NCI-H510A treated with DMSO at 0.1 percent for 48 hours (cell line): Measurements from ENCODE around the gene MAGI1.
"Not testable (repeated sequence)": the region's sequence is repeated elsewhere in the genome, so short reads cannot be mapped to it uniquely, and the experiment has no call there.

ENCODE experiments used
- DNase-seq: peaks from one replicate; lab custom pipeline; 2025; lab: John Stamatoyannopoulos, UW

Gene MAGI1

DNA sequence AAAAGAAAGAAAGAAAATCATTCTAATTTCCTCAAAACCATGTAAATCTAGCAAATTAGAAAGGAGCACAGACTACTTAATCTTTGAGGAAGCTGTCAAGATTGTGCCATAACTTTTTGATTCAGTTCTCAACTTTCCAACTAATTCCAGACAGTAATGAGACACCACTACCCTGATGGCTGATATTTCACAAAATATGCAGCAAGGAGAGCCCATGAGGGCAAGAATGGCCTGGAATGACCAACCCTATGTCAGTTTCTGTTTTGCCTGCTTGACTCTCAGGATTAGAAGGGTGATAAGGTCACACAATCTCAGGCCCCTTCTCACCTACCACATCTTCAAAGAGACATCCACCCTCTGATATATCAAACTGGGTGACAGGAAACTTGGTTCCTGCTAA is 134.7 kb downstream of the MAGI1 start:
- DNase-seq = no peak

DNA sequence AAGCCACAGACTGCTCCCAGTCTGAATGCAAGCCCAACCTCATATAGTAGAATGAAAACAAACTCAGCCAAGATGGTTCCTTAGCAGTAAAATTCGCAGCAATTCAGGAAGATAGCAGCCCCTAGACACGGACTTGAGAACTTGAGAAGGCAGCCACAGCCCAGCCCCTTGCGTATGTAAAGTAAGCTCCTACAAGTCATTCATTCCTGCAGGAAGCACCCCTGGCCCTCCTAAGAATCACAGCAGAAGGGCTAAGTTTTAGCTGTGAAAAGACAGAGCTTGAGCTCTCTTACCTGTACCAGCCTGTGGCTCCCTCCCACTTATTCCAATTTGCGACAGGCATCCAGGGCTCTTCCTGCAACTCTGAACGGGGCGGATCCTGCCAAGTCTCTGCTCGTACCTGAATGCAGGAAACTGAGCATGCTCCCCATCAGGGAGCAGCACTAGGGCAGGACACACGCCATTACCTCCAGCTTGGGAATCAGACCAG is 136.4 kb downstream of the MAGI1 start:
- DNase-seq = peak; percentile 66

DNA sequence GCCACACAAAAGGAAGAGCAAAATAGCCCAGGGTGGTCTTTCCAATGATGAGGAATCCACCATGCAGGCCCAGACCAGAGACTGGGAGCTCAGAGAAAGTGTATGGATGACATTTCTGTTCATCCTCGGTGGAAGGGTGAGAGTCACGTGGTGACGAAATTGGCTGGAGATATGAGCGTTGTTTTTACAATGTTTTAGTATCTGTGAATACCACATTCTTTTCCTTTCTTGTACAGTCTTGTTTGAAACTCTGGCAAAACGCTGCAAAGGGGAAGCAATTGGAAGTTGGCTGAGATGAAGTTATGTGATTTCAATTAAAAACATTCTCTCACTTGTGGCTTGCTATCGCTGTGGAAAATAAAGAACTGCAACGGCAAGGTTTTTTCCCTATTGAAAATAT is 137.5 kb downstream of the MAGI1 start:
- DNase-seq = no peak

- DNase-seq = no peak
Measured at GRCh38 chr3:65899226-65899625, 139.5 kb downstream of the MAGI1 start.

GRCh38 chr3:65897766-65898165 is 141.0 kb downstream of the MAGI1 start:
- DNase-seq = no peak

DNA sequence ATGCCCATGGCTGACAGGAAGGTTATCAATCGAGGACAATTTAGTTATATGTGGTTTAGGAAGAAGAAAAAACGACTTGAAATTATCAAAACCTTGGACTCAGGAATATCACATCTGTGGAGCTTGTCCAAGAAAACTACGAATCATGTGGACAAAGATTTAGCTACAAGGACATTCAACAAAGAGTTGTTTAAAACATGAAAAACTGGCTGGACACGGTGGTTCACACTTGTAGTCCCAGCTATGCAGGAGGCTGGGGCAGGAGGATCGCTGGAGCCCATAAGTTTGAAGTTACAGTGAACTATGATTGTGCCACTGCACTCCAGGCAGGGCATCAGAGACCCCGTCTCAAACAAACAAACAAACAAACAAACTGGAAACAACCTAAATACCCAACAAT is 142.4 kb downstream of the MAGI1 start:
- DNase-seq = no peak

DNA sequence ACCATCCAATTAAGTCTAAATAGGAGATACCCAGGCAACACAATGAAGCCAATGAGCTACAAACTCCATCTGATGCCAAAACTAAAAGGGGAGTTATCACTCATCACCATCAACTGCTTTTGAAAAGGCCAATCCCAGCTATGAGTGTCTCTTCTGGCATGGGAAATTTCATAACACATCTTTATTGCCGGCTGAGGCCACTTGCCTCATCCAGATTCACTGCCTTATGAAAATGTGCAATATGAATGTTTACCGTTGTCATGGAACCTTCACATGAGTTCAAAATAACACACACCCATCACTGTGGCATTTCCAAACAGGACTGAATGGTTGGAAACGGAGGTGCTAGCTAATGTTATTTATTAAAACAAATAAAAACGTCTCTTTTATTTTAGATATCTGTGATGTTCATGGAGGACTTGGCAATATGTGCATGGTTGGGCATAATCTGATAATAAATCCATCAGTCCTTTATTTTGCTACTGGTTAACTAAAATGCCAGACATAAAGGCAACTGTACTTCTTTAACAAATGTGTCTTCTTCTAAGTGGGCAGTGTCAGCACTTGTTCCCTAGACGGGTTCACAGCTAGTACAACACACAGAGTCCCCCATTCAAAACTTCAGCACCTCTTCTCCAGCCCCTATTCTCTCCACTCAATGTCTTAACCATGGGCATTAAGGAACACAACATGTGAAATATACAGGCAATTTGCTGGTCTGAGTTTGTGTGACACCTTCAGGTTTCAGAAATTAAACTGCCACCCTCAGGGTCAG is 143.9 kb downstream of the MAGI1 start:
- no peak for DNase-seq

DNA sequence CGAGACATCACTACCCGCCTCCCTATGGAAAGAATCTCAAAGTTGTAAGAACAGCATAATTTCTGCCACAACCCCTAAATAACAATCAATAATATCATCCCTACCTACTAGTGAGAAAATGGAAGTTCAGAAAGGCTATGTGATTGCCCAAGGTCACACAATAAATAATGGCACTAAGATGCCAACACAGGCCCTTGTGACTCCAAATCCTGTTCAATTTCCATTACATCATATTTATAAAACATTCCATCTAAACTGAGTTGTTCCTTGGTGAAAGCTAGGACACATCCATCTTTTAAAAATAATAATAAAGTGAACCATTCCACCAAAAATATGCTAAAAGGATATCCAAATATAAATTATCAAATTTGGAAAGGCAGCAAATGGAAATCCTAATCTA is 144.6 kb downstream of the MAGI1 start:
- DNase-seq = no peak

DNA sequence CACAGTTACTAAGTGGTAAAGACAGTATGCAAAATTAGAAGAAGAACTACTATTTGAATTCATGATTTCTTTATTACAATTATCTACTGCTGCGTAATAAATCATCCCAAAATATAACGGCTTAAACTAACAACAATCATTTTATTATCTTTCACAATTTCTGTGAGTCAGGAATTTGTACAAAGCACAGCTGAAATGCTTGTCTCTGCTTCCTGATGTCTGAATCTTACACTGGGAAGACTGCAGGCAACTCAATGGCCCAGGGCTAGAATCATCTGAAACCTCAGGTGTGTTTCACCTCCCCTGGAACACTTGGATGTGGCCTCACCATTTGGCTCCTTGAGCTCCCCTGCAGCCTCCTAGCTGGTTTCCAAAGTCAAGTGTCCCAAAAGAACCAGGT is 145.1 kb downstream of the MAGI1 start:
- DNase-seq = no peak

- not testable (repeated sequence) for DNase-seq
Measured at GRCh38 chr3:65891477-65891876, 147.2 kb downstream of the MAGI1 start.

DNA sequence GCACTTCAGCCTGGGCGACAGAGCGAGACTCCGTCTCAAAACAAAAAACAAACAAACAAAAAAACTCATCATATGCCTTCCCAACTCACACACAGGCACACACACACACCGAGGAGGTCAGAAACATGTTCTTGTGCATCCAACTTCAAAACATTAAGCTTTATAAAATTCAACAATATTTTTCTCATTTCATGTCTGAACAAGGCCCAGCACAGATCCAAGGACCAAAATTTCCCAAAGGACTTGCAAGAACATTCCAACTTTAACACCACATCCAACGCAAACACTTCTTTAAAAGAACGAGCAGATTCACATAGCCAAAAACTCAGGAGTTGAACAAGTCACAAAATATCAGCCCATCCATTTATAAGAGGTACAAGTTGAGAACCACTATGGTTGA is 148.4 kb downstream of the MAGI1 start:
- DNase-seq = no peak

DNA sequence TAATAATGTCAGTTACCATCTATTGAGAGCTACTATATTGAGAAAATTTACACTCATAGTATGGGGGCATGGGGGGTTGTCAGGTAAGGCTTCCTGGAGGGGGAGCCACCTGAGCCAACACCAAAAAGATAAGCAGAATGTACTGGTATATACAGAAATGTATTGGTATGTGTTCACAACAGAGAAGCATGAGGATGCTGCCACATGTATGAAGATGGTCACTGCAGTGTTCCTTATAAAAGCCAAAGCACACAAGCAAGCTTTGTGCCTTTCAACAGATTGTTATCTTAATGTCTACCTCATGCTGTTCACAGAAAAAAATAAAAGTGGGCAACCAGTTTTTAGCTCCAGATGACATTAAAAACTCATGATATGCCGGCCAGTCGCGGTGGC is 149.0 kb downstream of the MAGI1 start:
- DNase-seq = no peak

- no peak for DNase-seq
Measured at GRCh38 chr3:65888980-65889706, 149.6 kb downstream of the MAGI1 start.

GRCh38 chr3:65888196-65888595 is 150.5 kb downstream of the MAGI1 start:
- DNase-seq = no peak

- no peak for DNase-seq
Measured at GRCh38 chr3:65886391-65886790, 152.3 kb downstream of the MAGI1 start.

- DNase-seq = no peak
Measured at GRCh38 chr3:65884071-65884470, 154.6 kb downstream of the MAGI1 start.

DNA sequence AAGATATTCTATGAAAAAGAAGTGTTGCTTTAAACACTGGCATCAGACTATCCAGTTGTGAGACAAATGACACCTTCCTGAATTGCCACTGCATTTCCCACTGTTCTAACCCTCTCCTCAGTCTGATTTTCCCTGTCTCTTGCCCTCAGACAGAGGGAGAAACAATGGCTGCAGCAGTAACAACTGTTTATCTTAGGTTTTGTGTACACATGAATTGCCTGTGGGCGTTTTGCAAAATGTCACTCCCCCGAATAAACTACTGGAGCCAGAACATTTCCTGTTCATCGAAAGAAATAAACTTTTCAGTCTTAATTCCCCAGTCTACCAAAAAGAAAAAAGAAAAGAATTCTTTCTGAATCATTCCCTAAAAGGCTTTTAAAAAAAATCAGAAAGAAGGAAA is 155.1 kb downstream of the MAGI1 start:
- peak; percentile 81 for DNase-seq

DNA sequence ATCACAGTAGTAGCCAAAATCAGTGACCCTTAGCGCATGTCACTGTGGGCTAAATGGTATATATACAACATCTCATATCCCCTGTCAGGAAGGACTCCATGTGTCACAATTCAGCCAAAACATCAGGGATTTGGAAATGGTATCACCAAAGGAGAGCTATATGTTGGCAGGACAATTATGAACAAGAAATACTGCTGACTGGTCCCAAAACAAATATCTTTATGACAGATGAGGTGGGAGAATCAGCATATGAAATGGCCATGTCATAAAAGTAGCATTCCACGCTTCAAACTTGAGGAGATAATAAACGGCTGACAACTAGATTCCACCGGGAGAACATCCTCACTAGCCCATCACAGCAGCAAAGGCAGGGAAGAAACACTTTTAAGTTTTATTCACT is 158.4 kb downstream of the MAGI1 start:
- DNase-seq = no peak

GRCh38 chr3:65879372-65879771 is 159.3 kb downstream of the MAGI1 start:
- no peak for DNase-seq

GRCh38 chr3:65878831-65879230 is 159.9 kb downstream of the MAGI1 start:
- DNase-seq = peak; percentile 51

- DNase-seq = no peak
Measured at GRCh38 chr3:65877160-65877559, 161.6 kb downstream of the MAGI1 start.

- DNase-seq = no peak
Measured at GRCh38 chr3:65876028-65876420, 162.7 kb downstream of the MAGI1 start.

DNA sequence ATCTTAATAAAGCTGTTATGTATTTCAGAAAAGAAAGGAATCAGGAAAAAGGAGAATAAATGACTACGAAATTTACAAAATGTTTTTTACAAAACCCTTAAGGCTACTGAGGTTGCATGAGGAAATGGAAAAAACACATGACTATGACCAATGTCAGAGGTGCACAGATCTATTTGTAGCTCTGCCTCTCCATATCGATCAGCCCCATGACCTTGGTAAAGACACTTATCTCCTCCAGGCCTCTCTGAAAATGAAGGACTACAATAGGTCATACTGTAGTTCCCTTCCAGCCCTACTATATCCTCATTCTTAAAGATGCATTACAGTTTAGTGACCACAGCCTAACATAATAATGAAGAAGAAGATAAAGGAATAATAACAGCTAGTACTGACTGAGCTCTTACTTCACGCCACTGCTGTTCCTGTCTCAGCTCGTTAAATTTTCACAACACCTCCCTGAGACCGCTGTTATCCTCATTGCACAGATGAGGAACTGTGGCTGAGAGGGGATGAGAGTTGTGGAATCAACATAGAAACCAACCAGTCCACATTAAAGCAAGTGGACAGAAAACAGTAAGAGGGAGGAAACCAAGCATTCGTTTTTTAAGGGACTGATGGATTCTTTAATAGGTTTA is 163.2 kb downstream of the MAGI1 start:
- DNase-seq = no peak
